NK-92 (cell line): ENCODE measurements around the gene CHCHD3.
"Not testable (repeated sequence)": the region's sequence is repeated elsewhere in the genome, so short reads cannot be mapped to it uniquely, and the experiment has no call there.

Source experiments
- DNase-seq: peaks from one replicate; lab custom pipeline; 2025; ENCODE audit not compliant: unreplicated experiment; lab: John Stamatoyannopoulos, UW

CHCHD3 gene

GRCh38 chr7:132907380-132907940 is 174.4 kb downstream of the CHCHD3 start:
- DNase-seq: no peak

GRCh38 chr7:132906193-132906835 is 175.6 kb downstream of the CHCHD3 start:
- DNase-seq: no peak

GRCh38 chr7:132905136-132905535 is 176.8 kb downstream of the CHCHD3 start:
- not testable (repeated sequence) for DNase-seq

- DNase-seq: no peak
Observed at GRCh38 chr7:132904209-132904608, 177.7 kb downstream of the CHCHD3 start.

GRCh38 chr7:132902294-132902693 is 179.6 kb downstream of the CHCHD3 start:
- DNase-seq: not testable (repeated sequence)

- no peak for DNase-seq
Observed at GRCh38 chr7:132901241-132901640, 180.6 kb downstream of the CHCHD3 start.

GRCh38 chr7:132899833-132900232 is 182.1 kb downstream of the CHCHD3 start:
- no peak for DNase-seq

- not testable (repeated sequence) for DNase-seq
Observed at GRCh38 chr7:132898641-132899175, 183.2 kb downstream of the CHCHD3 start.

GRCh38 chr7:132897093-132897687 is 184.7 kb downstream of the CHCHD3 start:
- no peak for DNase-seq

- DNase-seq: no peak
Observed at GRCh38 chr7:132895231-132895630, 186.7 kb downstream of the CHCHD3 start.

GRCh38 chr7:132893560-132893959 is 188.3 kb downstream of the CHCHD3 start:
- DNase-seq: no peak

- DNase-seq: not testable (repeated sequence)
Observed at GRCh38 chr7:132892744-132893143, 189.1 kb downstream of the CHCHD3 start.

GRCh38 chr7:132891554-132891953 is 190.3 kb downstream of the CHCHD3 start:
- DNase-seq: no peak

GRCh38 chr7:132882714-132883428 is 199.0 kb downstream of the CHCHD3 start:
- DNase-seq: no peak

- no peak for DNase-seq
Observed at GRCh38 chr7:132881317-132881716, 200.6 kb downstream of the CHCHD3 start.

GRCh38 chr7:132879579-132879978 is 202.3 kb downstream of the CHCHD3 start:
- no peak for DNase-seq

- DNase-seq: no peak
Observed at GRCh38 chr7:132878204-132878919, 203.5 kb downstream of the CHCHD3 start.

- no peak for DNase-seq
Observed at GRCh38 chr7:132877573-132877972, 204.3 kb downstream of the CHCHD3 start.

- DNase-seq: no peak
Observed at GRCh38 chr7:132876576-132876975, 205.3 kb downstream of the CHCHD3 start.

- no peak for DNase-seq
Observed at GRCh38 chr7:132872034-132872433, 209.9 kb downstream of the CHCHD3 start.

GRCh38 chr7:132871419-132871818 is 210.5 kb downstream of the CHCHD3 start:
- no peak for DNase-seq
